ENCODE results near the gene TSPAN4.

- TF ChIP-seq, protein P1, sequence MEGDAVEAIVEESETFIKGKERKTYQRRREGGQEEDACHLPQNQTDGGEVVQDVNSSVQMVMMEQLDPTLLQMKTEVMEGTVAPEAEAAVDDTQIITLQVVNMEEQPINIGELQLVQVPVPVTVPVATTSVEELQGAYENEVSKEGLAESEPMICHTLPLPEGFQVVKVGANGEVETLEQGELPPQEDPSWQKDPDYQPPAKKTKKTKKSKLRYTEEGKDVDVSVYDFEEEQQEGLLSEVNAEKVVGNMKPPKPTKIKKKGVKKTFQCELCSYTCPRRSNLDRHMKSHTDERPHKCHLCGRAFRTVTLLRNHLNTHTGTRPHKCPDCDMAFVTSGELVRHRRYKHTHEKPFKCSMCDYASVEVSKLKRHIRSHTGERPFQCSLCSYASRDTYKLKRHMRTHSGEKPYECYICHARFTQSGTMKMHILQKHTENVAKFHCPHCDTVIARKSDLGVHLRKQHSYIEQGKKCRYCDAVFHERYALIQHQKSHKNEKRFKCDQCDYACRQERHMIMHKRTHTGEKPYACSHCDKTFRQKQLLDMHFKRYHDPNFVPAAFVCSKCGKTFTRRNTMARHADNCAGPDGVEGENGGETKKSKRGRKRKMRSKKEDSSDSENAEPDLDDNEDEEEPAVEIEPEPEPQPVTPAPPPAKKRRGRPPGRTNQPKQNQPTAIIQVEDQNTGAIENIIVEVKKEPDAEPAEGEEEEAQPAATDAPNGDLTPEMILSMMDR (IDR thresholded peaks at IDR 0.05): no peak
- TF ChIP-seq POLR2A (IDR thresholded peaks at IDR 0.05): no peak
These were observed 47.7 kb upstream of the TSPAN4 start for GRCh38 chr11:794766-795633.

All from heart left ventricle (tissue), 13 donors.